ENCODE measurements around the gene SNRPB2.

SNRPB2 gene

DNA sequence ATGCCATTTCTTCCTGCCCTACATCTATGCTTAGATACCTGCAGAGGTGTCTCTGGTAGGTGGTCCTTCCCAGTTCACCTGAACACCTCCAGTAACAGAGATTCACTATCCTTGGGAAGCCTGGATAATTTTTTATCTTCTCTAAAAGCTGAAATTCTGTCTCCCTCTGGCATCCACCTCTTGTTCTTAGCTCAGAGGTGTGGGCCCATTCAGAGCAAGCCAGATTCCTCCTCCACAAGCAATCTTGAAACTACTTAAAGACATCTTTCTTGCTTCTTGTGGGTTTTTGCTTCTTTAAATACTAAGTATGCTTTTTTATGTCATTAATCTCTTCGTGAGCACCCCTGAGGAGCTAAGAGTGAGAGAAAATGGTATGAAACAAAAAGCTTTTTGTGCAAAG lies 10.4 kb upstream of the SNRPB2 start:
- TF ChIP-seq, protein P1, sequence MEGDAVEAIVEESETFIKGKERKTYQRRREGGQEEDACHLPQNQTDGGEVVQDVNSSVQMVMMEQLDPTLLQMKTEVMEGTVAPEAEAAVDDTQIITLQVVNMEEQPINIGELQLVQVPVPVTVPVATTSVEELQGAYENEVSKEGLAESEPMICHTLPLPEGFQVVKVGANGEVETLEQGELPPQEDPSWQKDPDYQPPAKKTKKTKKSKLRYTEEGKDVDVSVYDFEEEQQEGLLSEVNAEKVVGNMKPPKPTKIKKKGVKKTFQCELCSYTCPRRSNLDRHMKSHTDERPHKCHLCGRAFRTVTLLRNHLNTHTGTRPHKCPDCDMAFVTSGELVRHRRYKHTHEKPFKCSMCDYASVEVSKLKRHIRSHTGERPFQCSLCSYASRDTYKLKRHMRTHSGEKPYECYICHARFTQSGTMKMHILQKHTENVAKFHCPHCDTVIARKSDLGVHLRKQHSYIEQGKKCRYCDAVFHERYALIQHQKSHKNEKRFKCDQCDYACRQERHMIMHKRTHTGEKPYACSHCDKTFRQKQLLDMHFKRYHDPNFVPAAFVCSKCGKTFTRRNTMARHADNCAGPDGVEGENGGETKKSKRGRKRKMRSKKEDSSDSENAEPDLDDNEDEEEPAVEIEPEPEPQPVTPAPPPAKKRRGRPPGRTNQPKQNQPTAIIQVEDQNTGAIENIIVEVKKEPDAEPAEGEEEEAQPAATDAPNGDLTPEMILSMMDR (IDR thresholded peaks at IDR 0.05; ENCODE audit: insufficient read depth, missing control alignments) = no peak
- no peak for DNase-seq (ENCODE audit: insufficient read length, low spot score)
- no peak for FAIRE-seq

DNA sequence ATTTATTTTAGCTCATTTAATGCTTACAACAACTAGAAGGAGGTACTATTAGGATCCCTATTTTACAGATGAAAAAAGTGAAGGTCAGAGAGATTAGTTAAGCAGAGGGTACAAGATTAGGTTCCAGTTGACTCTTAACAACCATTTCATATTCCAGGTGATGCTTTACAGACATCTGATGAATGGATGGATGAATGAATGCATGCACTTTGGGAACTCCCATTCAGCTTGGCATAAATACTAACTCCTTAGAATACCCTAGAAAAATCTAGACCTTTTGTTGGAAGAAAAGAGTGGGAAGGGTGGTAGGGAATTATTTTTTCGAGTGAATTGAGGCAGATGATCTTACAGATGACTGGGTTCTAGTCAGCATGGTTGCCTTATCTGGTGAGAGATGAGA lies 746 bp upstream of the SNRPB2 start:
- no peak for FAIRE-seq
- TF ChIP-seq, protein P1 (IDR thresholded peaks at IDR 0.05; ENCODE audit: insufficient read depth, missing control alignments) = no peak
- DNase-seq (ENCODE audit: insufficient read length, low spot score) = no peak

DNA sequence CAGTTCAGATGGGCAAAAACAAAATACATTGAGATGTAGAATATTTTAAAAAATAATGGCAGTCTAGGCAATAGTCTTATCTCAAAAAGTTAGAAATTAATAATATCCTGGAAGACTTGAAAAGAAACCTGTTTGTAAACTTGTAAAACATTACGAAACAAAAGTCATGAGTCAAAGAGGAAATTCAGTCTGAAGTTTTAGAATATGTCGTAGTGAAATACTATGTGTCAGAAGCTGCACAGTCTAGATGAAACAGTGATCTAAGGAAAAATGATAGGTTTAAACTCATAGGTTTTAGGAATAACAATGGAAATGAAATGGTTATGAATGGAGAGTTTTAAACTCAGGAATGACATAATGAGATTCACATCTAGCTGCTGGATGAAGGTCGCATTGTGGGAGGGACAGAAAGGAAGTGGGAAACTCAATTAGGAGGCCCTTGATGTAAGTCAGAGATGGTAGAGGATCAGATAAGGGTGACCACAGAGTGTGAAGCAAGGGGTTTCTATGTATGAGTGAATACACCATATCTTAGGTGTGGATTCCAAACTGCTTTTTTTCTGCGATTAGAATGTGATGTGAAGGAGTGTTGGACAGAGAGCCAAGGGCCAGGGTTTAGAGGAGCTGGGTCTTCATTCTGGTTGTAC lies 2.8 kb downstream of the SNRPB2 start:
- FAIRE-seq (no peak), DNase-seq (ENCODE audit: insufficient read length, low spot score) (no peak)
- TF ChIP-seq, protein P1 (IDR thresholded peaks at IDR 0.05; ENCODE audit: insufficient read depth, missing control alignments) = no peak

DNA sequence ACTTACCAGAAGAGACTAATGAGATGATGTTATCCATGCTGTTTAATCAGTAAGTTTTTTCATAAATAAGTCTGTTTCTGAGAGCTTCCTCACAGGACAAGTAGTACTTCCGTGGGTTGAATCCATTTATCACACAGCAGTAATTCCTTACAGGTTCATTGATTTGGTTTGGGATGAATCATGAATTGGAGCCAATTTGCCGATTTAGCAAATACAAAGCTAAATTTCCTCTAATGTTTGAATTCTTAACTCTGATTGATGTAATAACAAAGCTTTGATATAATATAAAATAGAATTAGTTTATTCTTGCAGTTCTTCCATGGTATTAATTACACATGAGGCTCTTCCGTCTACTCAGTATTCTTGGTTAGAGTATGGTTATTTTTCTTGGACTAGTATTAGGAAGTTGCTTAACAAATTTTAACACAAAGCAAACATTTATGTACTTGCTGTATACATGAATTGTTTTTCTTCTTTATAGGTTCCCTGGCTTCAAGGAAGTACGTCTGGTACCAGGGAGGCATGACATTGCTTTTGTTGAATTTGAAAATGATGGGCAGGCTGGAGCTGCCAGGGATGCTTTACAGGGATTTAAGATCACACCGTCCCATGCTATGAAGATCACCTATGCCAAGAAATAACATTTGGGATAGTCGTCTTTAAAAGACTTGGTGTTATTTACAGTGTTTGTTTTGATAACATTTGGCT lies 10.7 kb downstream of the SNRPB2 start:
- DNase-seq (ENCODE audit: insufficient read length, low spot score) (no peak), FAIRE-seq (no peak)
- TF ChIP-seq, protein P1 (IDR thresholded peaks at IDR 0.05; ENCODE audit: insufficient read depth, missing control alignments) = no peak

DNA sequence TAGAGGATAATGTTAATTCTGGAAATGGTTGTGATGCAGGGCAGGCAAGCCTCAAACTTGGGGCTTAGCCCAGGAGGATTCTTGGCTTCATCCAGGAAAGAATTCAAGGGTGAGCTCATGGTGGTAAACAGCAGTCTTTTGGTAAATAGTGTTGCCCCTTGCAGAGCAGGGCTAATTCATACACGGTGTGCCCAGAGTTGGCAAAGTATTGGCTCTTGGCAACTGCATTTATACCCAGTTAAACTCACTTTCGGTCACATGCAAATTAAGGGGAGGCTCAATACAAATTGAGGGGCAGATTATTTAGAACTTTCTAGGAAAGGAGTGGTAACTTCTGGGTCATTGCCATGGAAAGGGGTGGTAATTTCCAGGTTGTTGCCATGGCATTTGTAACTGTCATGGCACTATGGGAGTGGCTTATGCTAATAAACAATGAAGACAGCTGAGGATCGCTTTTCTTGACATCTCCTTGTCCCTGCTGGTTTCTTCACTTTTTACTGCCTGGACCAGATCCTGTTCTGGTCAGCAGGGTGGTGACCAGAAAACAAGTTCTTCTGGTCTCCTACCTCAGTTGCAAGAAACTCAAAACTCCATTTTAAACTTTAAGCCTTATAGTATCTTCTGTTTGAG lies 14.5 kb downstream of the SNRPB2 start:
- no peak for DNase-seq (ENCODE audit: insufficient read length, low spot score)
- FAIRE-seq = no peak
- TF ChIP-seq, protein P1 (IDR thresholded peaks at IDR 0.05; ENCODE audit: insufficient read depth, missing control alignments) = no peak

DNA sequence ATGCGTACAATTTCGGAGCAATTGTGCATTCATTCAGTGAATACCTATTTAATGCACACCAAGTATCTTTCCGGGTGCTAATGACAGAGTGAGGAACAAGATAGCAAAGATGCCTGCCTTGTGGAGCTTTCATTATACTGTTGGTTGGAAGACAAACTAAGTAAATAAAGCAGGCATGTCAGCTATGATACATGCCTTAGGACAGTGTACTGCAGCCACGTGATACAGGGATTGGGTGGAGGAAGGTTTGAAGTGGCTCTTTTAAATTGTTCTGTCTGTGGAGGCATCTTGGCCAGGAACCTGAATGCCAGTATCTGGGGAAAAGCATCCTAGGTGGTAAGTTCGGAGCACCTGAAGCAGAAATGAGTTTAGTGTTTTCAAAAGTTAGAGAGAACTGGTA lies 15.4 kb downstream of the SNRPB2 start:
- DNase-seq (ENCODE audit: insufficient read length, low spot score) (no peak), FAIRE-seq (no peak)
- TF ChIP-seq, protein P1 (IDR thresholded peaks at IDR 0.05; ENCODE audit: insufficient read depth, missing control alignments) = no peak

Data from D721Med (cell line).